GM19238 (cell line): ENCODE data around the gene WHAMM.

Experiments
- DNase-seq: peaks from one replicate; pipeline ENCODE4 v3.0.0; 2011; ENCODE audit warnings: low spot score; ENCODE audit not compliant: insufficient read length

The WHAMM gene

DNA sequence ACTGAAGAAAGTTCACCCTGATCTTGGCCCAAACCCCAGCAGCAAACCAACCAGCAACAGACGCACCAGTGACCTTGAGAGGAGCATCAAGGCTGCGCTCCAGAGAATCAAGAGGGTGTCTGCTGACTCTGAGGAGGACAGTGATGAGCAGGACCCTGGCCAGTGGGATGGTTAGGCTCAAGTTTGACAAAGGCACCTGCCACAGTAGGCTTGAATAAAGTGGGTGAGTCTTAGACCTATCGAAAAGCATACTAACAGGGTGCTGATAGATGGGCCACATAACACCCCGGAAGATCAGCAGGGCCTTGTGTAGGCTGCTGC is 23.9 kb downstream of the WHAMM start:
- no peak for DNase-seq

DNA sequence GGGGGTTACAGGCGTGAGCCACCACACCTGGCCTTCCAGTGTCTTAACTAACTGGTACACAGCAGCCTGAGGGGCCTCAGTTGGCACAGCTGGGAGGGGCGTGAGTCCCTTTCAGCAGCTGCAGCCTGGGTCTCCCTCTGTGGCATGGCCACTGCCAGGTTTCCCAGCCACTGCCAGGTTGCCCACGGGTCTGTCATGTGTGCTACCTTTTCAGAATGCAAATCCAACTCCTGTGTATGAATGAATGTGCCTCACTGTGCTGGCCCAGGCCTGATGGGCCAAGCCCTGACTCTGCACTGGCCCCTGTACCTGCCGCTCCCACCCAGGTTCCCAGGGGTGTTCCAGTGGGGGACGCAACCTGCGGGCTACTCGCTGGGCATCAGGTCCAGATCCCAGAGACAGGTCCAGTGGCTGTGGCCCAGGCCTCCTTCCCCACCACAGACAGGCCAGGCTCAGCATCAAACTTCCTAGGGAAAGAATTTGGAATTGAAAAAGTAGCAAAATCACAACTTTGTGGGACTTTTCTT is 26.0 kb downstream of the WHAMM start:
- DNase-seq, result no peak

DNA sequence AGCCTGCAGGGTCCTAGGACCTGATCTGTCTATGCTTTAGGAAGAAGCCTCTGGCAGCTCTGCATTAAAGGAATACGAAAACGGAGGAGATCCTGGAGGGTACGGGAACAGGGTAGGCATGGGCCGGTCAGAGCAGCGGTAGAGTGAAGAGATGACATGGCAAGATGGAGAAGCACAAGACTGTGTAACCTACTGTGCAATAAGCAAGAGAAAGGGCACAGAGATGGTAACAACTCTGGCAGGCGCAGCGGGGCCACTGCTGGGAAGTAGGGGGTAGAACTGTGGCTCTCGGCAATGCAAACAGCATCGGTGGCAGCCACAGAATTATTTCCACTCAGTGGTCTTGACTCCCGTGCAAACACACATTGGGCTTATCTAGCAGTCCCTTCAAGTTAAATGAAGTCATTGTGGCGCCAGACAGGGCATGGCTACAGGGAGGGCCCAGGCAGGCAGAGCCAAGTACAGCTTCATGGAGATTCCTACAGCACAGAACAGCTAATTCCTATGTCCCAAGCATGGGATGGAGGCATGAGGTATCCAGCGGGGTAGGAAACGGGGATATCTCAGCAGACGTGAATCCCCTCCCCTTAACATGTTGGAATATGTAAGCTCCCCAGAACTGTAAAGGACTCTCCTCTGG is 28.8 kb downstream of the WHAMM start:
- DNase-seq, result no peak

- no peak for DNase-seq
Observed at GRCh38 chr15:82839136-82839535, 29.7 kb downstream of the WHAMM start.

DNA sequence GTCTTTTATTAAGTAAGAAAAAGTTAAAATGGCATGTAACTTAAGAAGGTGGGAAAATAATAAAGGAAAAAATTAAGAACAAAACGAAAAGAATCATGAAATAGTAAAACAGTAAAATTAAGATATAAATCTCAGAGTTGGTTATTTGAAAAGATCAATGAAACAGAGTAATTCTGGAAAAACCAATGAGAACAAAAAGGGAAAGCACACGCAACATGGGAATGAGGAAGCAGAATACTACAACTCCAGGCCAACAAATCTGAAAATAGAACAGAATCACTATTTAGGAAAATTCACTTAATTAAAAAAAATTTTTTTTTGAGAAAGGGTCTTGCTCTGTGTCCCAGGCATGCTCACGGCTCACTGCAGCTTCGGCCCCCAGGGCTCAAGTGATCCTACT is 30.7 kb downstream of the WHAMM start:
- DNase-seq, result no peak

DNA sequence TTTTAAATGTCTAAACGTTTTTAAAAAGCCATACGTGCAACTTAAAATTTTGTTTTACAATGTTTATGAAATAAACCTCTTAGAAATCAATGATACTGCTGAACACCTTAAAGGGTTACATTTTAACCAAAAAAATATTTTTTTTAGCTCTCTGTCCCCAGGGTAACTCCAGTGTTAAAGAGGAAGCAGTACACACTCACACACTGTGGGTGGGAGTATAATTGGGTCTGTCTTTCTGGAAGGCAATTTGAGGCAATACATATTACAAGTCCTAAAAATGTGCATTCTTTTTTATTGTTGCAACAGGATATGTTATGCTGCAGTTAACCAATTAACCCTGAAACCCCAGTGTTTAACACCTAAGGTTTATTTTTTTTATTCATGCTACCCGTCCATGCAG is 34.1 kb downstream of the WHAMM start:
- no peak for DNase-seq

- DNase-seq, result no peak
Observed at GRCh38 chr15:82845686-82846085, 36.3 kb downstream of the WHAMM start.

GRCh38 chr15:82846621-82847020 is 37.2 kb downstream of the WHAMM start:
- DNase-seq, result no peak

DNA sequence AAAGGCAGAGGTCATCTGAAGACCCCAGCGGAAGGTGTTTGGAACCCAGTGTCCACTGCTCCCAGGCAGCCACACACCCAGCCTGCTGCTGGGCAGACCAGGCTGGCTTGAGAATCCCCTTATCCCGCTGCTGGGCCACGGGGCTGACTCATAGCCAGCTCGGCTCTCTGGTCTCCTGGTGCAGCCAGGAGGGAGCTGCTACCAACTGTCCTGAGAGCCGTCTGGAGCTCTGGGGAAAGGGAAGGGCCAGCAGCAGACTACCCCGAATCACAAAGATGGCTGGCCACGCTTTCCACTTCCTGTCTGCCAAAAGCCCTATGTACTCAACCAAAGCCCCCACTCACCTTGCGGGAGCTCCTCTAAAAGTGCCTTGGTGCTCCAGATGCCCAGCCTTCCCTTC is 38.3 kb downstream of the WHAMM start:
- DNase-seq, result no peak

DNA sequence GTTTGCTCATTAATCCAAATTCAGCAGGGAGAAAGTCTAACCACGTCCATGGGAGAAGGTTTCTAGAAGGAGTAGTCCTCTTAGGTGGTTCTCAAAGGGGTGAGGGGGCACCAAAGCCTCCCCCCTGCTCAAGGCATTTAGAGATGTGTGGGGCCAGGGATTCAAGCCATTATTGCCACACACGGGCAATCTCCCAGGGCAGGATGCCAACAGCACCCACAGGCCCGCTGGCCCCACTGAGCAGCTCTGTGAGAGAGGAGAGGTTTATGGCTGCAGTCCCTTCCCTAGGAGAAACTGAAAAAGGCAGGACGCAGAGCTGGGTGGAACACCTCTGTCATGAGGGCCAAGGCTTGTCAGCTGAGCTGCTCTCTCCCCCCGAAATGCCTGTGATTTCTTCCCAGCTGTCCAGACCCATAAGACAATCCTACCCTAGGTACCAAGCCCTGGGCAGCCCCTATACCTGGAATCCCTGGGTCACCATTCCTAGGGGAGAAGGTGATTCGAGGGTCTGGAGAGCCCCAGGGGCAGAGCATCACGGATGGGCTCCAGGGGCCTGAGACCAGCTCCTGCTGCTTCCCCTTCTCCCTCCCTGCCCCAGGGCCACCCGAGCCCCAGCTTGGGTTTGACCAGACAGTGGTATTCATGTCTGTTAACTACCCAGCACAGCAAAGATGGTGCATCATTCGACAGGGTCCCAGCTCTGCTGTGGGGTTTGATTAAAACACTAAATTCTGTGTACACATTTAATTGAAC is 39.0 kb downstream of the WHAMM start:
- no peak for DNase-seq

- DNase-seq, result peak; percentile 52
Observed at GRCh38 chr15:82849556-82850512, 40.4 kb downstream of the WHAMM start.

- DNase-seq, result no peak
Observed at GRCh38 chr15:82850731-82851130, 41.3 kb downstream of the WHAMM start.

DNA sequence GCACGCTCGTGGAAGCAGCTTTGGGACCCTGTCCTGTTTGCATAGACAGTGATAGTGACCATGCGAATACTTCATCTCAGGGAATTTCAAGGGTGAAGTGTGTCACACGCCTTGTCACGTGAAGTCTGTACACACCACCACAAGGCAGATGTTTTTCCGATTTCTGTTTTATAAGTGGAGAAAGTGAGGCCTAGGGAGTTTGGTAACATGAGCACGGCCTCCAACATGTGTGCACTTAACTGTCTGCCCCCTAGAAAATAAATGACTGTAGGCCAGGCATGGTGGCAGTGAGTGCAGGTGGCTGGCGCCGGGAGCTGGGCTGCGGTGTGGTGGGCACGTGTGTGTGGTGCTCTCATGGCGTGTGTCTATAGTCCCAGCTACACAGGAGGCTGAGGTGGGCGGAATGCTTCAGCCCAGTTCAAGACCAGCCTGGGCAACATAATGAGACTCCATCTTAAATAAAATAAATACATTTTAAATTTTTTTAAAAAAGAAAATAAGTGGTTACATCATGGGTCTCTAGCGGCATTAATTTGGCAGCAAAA is 42.0 kb downstream of the WHAMM start:
- no peak for DNase-seq

DNA sequence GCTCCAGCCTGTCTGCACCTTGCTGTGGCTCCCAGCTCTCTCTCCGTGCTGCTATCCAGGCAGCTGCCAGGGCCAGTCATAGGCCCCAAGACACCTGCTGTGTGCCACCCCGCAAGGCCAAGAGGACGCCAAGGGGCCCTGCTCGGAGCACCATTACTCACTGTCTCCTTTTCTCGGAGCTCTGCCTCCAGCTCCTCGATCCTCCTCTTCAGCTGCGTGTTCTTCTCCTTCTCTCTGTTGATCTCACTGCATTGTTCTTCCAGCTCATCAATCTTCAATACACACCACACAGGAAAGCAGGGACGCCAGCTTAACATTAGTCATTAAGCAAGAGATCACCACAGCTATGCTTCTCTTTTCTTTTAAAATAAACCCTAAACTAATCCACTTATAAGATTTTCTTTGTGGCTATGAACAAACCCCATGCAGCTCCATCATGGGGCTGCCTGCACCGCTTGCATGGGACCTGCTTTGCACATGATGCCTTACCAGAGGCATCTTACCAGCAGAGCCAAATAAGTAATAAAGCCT is 42.6 kb downstream of the WHAMM start:
- DNase-seq, result no peak

- DNase-seq, result no peak
Observed at GRCh38 chr15:82852941-82853561, 43.6 kb downstream of the WHAMM start.

GRCh38 chr15:82854554-82854953 is 45.1 kb downstream of the WHAMM start:
- no peak for DNase-seq

GRCh38 chr15:82855286-82856100 is 46.1 kb downstream of the WHAMM start:
- DNase-seq, result no peak

GRCh38 chr15:82856397-82857170 is 47.2 kb downstream of the WHAMM start:
- no peak for DNase-seq

- no peak for DNase-seq
Observed at GRCh38 chr15:82858932-82859331, 49.5 kb downstream of the WHAMM start.
